Measurements from ENCODE around the gene NUDT6. TPM values are rescaled to one million over a fixed set of nuclear protein-coding genes. Genes with fewer than 3 reads are reported as not detected.

NUDT6 gene
- total RNA-seq, 3 donors from 2014 or later (not counting 1 experiment from before 2014, with no cell fraction given), result 3.0 to 4.1 (median 3.0) TPM

DNA sequence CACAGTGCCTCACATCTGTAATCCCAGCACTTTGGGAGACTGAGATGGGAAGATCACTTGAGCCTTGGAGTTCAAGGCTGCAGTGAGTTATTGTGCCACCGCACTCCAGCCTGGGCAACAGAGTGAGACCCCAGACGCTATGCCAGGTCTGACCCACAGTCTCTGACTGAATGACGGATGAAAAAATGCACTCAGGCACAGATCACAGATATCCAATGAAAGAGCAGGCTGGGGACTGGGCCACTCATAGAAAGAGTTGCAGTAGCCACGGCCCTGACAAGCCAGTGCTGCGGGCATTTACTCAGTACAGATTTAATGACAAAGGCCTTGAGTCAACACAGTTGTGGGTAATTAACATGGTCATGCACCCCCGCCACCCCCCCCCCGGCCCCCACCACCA lies 22.7 kb downstream of the NUDT6 start:
- 96% methylated on average over 5 of the region's 7 CpGs for WGBS (ENCODE audit: insufficient coverage)
- Mint-ChIP-seq H3K27me3 (ENCODE audit: low read depth in 2 of 2) (no peaks in the 10 kb centered on the region), H3K36me3 (no peaks in the 10 kb centered on the region), H3K27ac (no peak overlapping the region), H3K4me3 (no peak overlapping the region), H3K9me3 (no peaks in the 10 kb centered on the region), H3K4me1 (peaks cover 6% of the 10 kb centered on the region in 2 donors)
- no peaks in the 10 kb centered on the region for H3K27me3 ChIP-seq (ENCODE audit: control insufficient read depth, insufficient read depth, low read length)
- DNase-seq (no peak), ATAC-seq (no peak)
- no peaks in the 10 kb centered on the region for H3K9me3 ChIP-seq (ENCODE audit: control insufficient read depth, insufficient read depth, low read length)
- no peak overlapping the region for H3K27ac ChIP-seq (ENCODE audit: low read length)
- no peak overlapping the region for H3K4me3 ChIP-seq (ENCODE audit: low read length)
- no peaks in the 10 kb centered on the region for H3K36me3 ChIP-seq (ENCODE audit: control insufficient read depth, insufficient read depth, low read length)
- TF ChIP-seq, protein P1, sequence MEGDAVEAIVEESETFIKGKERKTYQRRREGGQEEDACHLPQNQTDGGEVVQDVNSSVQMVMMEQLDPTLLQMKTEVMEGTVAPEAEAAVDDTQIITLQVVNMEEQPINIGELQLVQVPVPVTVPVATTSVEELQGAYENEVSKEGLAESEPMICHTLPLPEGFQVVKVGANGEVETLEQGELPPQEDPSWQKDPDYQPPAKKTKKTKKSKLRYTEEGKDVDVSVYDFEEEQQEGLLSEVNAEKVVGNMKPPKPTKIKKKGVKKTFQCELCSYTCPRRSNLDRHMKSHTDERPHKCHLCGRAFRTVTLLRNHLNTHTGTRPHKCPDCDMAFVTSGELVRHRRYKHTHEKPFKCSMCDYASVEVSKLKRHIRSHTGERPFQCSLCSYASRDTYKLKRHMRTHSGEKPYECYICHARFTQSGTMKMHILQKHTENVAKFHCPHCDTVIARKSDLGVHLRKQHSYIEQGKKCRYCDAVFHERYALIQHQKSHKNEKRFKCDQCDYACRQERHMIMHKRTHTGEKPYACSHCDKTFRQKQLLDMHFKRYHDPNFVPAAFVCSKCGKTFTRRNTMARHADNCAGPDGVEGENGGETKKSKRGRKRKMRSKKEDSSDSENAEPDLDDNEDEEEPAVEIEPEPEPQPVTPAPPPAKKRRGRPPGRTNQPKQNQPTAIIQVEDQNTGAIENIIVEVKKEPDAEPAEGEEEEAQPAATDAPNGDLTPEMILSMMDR (IDR thresholded peaks at IDR 0.05), result no peak
- intact Hi-C loops (cut with micrococcal nuclease), result no loop called here
- H3K4me1 ChIP-seq (ENCODE audit: control insufficient read depth, insufficient read depth, low read length), result no peaks in the 10 kb centered on the region

GRCh38 chr4:122898370-122899150 lies 23.8 kb downstream of the NUDT6 start:
- WGBS (ENCODE audit: insufficient coverage), result 100% methylated on average over 1 of the region's 2 CpGs
- no peaks in the 10 kb centered on the region for H3K27me3 Mint-ChIP-seq (ENCODE audit: low read depth in 2 of 2)
- DNase-seq (no peak), ATAC-seq (no peak)
- TF ChIP-seq, protein P1 (IDR thresholded peaks at IDR 0.05), result no peak
- no peaks in the 10 kb centered on the region for H3K9me3 ChIP-seq (ENCODE audit: control insufficient read depth, insufficient read depth, low read length)
- H3K9me3 Mint-ChIP-seq, result no peaks in the 10 kb centered on the region
- H3K4me3 ChIP-seq (ENCODE audit: low read length), result no peak overlapping the region
- intact Hi-C loops (cut with micrococcal nuclease), result no loop called here
- H3K27ac Mint-ChIP-seq, result no peak overlapping the region
- H3K4me1 ChIP-seq (ENCODE audit: control insufficient read depth, insufficient read depth, low read length), result no peaks in the 10 kb centered on the region
- peaks cover 6% of the 10 kb centered on the region in 2 donors for H3K4me1 Mint-ChIP-seq
- no peaks in the 10 kb centered on the region for H3K36me3 ChIP-seq (ENCODE audit: control insufficient read depth, insufficient read depth, low read length)
- no peak overlapping the region for H3K4me3 Mint-ChIP-seq
- H3K27me3 ChIP-seq (ENCODE audit: control insufficient read depth, insufficient read depth, low read length), result no peaks in the 10 kb centered on the region
- H3K36me3 Mint-ChIP-seq, result no peaks in the 10 kb centered on the region
- no peak overlapping the region for H3K27ac ChIP-seq (ENCODE audit: low read length)

- TF ChIP-seq, protein P1 (IDR thresholded peaks at IDR 0.05), result no peak
- H3K27ac Mint-ChIP-seq, result no peak overlapping the region
- H3K4me3 Mint-ChIP-seq, result no peak overlapping the region
- no peaks in the 10 kb centered on the region for H3K4me1 ChIP-seq (ENCODE audit: control insufficient read depth, insufficient read depth, low read length)
- H3K27ac ChIP-seq (ENCODE audit: low read length), result no peak overlapping the region
- ATAC-seq (no peak), DNase-seq (no peak)
- WGBS (ENCODE audit: insufficient coverage), result no CpG with 5 or more reads among the region's 1 CpG
- no peaks in the 10 kb centered on the region for H3K36me3 ChIP-seq (ENCODE audit: control insufficient read depth, insufficient read depth, low read length)
- H3K9me3 ChIP-seq (ENCODE audit: control insufficient read depth, insufficient read depth, low read length), result no peaks in the 10 kb centered on the region
- intact Hi-C loops (cut with micrococcal nuclease), result no loop called here
- no peaks in the 10 kb centered on the region for H3K27me3 ChIP-seq (ENCODE audit: control insufficient read depth, insufficient read depth, low read length)
- peaks cover 6% of the 10 kb centered on the region in 2 donors for H3K4me1 Mint-ChIP-seq
- H3K27me3 Mint-ChIP-seq (ENCODE audit: low read depth in 2 of 2), result no peaks in the 10 kb centered on the region
- H3K36me3 Mint-ChIP-seq, result no peaks in the 10 kb centered on the region
- no peaks in the 10 kb centered on the region for H3K9me3 Mint-ChIP-seq
- H3K4me3 ChIP-seq (ENCODE audit: low read length), result no peak overlapping the region
Measured at GRCh38 chr4:122896270-122896669, 26.1 kb downstream of the NUDT6 start.
